ENCODE results near the gene ANKMY2. TPM values are rescaled to one million over a fixed set of nuclear protein-coding genes. Genes with fewer than 3 reads are reported as not detected.
"Not testable (repeated sequence)": the region's sequence is repeated elsewhere in the genome, so short reads cannot be mapped to it uniquely, and the experiment has no call there.

ANKMY2 gene
- total RNA-seq, 1 donor from 2014 or later, result 21.9 TPM

DNA sequence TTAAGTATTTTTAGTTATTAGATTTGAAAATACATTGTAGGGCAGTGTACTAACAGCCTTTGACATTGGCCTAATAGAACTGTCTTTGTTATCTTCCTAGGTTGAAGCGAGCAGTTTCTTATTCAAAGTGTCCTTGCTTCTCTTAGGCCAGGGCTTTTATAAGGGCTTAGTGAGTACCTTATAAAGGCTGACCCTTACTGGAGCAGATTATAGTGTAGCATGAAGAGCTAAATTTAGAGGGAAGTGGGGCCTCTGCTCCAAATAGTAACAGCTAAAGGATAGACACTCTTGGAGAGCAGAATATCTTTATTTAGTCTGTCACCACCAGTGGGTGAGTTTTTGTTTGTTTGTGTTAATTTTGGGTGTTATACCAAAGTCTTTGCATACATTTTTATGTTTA lies 16.4 kb upstream of the ANKMY2 start:
- intact Hi-C loops (cut with DNase I), result loop anchor here (2.0 kb wide), 1 partner anchor 17 kb away; the partner anchor contains the start of gene ANKMY2
- DNase-seq (ENCODE audit: missing footprints) (no peak), ATAC-seq (peak; percentile 89)

GRCh38 chr7:16660702-16661464 lies 15.3 kb upstream of the ANKMY2 start:
- intact Hi-C loops (cut with DNase I), result no loop called here
- peak; percentile 72 for ATAC-seq
- no peak for DNase-seq (ENCODE audit: missing footprints)

GRCh38 chr7:16659854-16660497 lies 14.4 kb upstream of the ANKMY2 start:
- ATAC-seq; DNase-seq (ENCODE audit: missing footprints); intact Hi-C loops (cut with DNase I): not testable (repeated sequence)

- ATAC-seq (peak; percentile 70), DNase-seq (ENCODE audit: missing footprints) (no peak)
- intact Hi-C loops (cut with DNase I), result no loop called here
Observed at GRCh38 chr7:16657656-16658279, 12.2 kb upstream of the ANKMY2 start.

DNA sequence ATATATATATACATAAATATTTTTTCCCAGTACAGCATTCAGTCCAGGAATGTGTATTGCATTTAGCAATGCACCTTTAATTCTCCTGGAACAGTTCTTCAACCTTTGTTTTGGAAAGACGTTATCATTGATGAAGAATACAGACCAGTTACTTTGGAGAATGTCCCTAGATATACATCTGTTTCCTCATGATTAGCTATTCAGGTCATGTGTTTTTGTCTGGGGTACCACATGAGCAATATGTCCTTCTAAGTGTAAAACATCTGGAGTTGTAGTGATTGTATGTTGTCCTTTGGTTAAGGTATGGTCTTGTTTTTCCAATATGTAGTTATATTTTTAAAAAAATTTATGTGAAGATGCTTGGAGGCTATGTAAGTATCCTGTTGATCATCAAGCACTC lies 10.6 kb upstream of the ANKMY2 start:
- no peak for ATAC-seq
- DNase-seq (ENCODE audit: missing footprints), result no peak
- intact Hi-C loops (cut with DNase I), result no loop called here

GRCh38 chr7:16655394-16655793 lies 9.8 kb upstream of the ANKMY2 start:
- DNase-seq (ENCODE audit: missing footprints) (no peak), ATAC-seq (no peak)
- intact Hi-C loops (cut with DNase I), result no loop called here

DNA sequence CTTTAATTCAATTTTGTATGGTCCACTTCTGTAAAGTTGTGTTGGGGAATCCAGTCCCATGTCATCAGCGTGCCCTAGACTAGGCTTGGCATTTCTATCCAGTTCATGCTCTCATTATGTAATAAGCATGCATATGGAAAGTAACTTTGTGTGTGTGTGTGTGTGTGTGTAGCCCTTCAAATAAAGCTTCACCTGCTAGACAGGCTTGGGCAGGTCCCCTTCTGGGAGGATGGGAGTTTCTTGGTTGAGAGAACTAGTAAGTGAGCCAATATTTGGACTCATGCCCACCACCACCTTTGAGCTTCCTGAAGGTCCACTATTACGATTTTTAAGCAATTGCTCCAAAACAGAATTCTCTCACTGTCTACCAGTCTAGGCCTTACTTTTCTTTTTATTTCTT lies 7.3 kb upstream of the ANKMY2 start:
- intact Hi-C loops (cut with DNase I), result no loop called here
- ATAC-seq, result no peak
- DNase-seq (ENCODE audit: missing footprints), result peak; percentile 17

DNA sequence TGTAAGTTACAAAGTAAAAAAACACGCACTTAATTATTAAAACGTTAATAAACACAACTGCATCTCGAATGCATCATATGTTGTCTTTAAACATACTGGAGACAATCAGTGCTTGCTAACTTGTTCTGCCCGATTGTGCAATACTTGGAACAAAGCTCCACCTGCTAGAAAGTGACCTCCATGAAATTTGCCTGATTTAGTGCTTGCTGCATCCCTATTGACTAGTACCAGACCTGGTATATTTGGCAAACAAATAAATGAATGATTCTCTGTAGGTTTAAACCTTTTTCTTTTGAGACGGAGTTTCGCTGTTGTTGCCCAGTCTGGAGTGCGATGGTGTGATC lies 6.7 kb upstream of the ANKMY2 start:
- DNase-seq (ENCODE audit: missing footprints) (no peak), ATAC-seq (peak; percentile 64)
- intact Hi-C loops (cut with DNase I), result no loop called here

- no peak for DNase-seq (ENCODE audit: missing footprints)
- intact Hi-C loops (cut with DNase I), result no loop called here
- peak; percentile 52 for ATAC-seq
Observed at GRCh38 chr7:16651396-16652239, 6.1 kb upstream of the ANKMY2 start.

DNA sequence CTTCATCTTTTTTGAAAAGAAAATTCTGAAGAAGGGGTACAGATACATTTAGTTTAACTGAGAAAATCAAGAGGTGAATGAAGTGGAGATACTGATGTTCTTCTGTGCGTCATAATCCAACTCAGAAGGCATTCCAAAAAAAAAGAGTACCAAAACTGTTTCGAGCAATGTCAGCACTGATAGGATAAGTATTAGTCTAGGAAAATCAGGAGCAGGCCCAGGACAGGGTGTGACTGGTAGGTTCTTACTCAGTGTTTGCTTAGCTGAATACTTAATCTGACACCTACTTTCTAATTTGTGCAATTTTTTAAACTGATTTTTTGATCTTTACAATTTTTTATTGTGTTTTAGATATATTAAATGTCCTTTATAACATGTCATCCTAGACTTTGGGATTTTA lies 4.7 kb upstream of the ANKMY2 start:
- no peak for ATAC-seq
- intact Hi-C loops (cut with DNase I), result no loop called here
- DNase-seq (ENCODE audit: missing footprints), result no peak

- intact Hi-C loops (cut with DNase I), result no loop called here
- DNase-seq (ENCODE audit: missing footprints) (no peak), ATAC-seq (no peak)
Observed at GRCh38 chr7:16649196-16649595, 3.6 kb upstream of the ANKMY2 start.

DNA sequence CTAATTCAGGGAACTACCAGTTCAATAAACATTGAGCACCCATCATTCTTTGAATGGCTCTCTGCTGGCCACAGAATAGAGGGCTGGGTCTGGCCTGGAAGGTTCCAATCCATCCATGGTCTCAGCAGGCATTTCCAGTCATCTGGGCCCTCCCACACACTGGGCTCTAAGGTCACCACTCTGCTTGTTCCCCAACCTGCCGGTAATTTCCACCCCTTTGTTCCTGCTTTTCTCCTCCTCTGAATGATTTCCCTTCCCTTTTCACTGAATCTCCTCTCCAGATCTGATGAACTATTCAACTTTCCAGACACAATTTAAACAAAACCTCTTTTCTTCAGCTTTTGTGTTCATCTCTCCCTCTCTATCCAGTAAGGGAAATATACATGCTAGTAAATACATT lies 3.0 kb upstream of the ANKMY2 start:
- peak; percentile 34 for DNase-seq (ENCODE audit: missing footprints)
- intact Hi-C loops (cut with DNase I), result no loop called here
- no peak for ATAC-seq

DNA sequence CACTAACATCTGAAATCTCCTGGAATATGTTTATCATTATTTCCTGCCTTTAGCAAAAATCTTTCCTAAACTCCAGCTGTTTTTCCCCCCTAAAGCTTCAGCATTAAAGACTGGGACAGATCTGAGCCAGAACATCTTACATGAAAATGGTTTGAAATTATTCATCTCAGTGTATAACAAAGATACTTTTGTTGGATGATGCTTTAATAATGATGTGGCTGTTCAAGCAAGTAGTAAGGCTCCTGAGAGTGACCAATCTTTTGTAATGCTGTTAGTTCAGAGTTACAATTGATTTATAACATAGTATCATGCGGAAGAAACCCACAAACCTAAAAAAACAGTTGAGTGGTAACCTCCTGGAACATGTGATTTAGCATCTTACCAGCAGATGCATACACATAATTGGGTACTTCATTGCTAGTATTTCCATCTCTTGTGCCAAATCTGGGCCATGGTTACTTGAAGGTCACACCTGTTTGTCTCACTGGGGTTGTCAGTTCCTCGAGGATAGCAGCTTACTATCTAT lies 1.9 kb upstream of the ANKMY2 start:
- DNase-seq (ENCODE audit: missing footprints) (no peak), ATAC-seq (no peak)
- intact Hi-C loops (cut with DNase I), result no loop called here

GRCh38 chr7:16646472-16647072 lies 1.0 kb upstream of the ANKMY2 start:
- intact Hi-C loops (cut with DNase I), result no loop called here
- DNase-seq (ENCODE audit: missing footprints), result no peak

DNA sequence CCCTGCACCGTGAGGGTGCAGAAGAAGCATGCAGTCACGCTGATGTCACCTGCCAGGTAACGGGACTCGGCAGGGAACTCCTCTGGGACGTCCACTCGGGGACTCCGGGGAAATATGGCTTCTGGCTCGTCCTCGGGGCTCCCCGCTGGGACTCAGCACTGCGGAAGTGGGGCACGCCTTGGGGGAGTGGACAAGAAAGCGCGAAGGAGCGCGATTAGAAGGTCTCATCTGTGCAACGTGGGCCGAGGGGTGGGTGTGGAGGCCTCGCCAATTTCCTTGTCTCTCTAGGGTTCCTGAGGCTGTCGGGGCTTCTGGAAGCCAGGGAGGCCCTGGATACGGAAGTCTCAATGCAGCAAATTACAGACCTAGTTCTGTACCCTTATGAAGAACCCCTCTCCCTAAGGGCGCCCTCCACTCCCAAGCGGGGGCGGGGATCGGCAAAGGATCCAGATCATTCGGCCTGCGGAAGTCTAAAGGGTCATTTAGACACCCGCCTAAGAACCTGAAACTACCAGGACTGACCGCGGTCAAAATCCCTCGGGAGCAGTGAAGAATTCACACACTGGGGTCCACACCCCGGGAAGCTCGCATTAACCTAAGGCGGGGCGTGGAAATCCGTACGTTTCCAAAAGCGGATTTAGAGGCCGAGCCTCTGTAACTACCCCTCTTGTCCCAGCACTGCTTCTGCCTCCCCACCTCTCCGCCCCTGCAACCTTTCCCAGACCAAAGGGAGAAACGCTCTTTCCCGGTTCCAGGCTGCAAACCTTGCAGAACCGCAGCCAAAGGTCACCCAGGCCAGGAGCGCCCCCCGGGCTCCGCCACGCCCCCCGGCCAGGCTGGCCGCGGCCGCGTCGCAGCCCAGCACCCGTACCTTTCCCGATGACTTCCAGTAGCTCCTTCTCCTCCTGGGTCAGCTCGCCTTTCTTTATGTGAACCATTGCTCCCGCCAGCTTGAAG lies 640 bp downstream of the ANKMY2 start:
- ATAC-seq (peak; percentile 37), DNase-seq (ENCODE audit: missing footprints) (peak; percentile 76)
- intact Hi-C loops (cut with DNase I), result loop anchor here (2.0 kb wide), 1 partner anchor 18 kb away; no protein-coding TSS in a partner anchor

More at GRCh38 chr7:16646472-16647072, 1.0 kb upstream of the ANKMY2 start:
- peak; percentile 5 for ATAC-seq

DNA sequence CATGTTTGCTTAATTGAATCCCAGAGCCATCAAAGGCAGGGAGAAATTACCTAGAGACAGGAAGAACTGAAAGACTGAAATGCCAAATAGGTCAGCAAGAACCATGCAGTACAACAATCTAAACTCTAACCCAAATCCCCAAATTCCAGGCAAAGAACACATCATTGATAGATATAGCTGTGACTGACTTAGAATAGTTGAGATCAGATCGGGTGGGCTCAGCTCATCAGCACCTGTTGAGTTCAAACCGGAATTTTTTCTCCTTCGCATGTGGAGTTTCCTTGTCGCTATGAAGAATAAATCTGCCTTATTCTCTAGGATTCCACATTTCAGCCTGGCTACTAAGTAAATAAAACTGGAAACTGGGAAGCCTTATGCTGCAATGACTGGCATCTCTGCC lies 1.4 kb downstream of the ANKMY2 start:
- intact Hi-C loops (cut with DNase I), result loop anchor here (2.0 kb wide), 1 partner anchor 19 kb away; no protein-coding TSS in a partner anchor
- no peak for DNase-seq (ENCODE audit: missing footprints)
- no peak for ATAC-seq

Measured in Right ventricle myocardium inferior (tissue), 1 donor.